Right lung (tissue), 5 donors: Measurements from ENCODE around the gene AK5. TPM values are rescaled to one million over a fixed set of nuclear protein-coding genes. Genes with fewer than 3 reads are reported as not detected.
"Not testable (repeated sequence)": the region's sequence is repeated elsewhere in the genome, so short reads cannot be mapped to it uniquely, and the experiment has no call there.

Experiments used
- DNase-seq, 2 donors: peaks; one replicate each; pipeline ENCODE4 v3.0.0-alpha.2; 2013
- polyA plus RNA-seq, 5 donors: library from polyadenylated mRNA; unstranded; fragments of 120-200 nt; gene quantifications; one replicate each; pipeline versions ENCODE4 v1.2.1 to v1.2.3, GENCODE V29; 2013; ENCODE audit warnings: inconsistent platforms in 1 of 5, low replicate concordance in 1 of 5; ENCODE audit not compliant: insufficient read length in 5 of 5, insufficient read depth in 1 of 5

The AK5 gene
- polyA plus RNA-seq, 5 donors: 0.46 to 1.2 (median 0.84) TPM

GRCh38 chr1:77287535-77287934 lies 5.7 kb downstream of the AK5 start:
- DNase-seq: no peak

- DNase-seq: no peak
Observed at GRCh38 chr1:77288275-77288674, 6.5 kb downstream of the AK5 start.

- no peak for DNase-seq
Observed at GRCh38 chr1:77290576-77290975, 8.8 kb downstream of the AK5 start.

GRCh38 chr1:77292551-77292950 lies 10.7 kb downstream of the AK5 start:
- DNase-seq: no peak

GRCh38 chr1:77300566-77300965 lies 18.7 kb downstream of the AK5 start:
- no peak for DNase-seq

- DNase-seq: no peak
Observed at GRCh38 chr1:77303387-77303786, 21.6 kb downstream of the AK5 start.

GRCh38 chr1:77308889-77309621 lies 27.2 kb downstream of the AK5 start:
- no peak for DNase-seq

GRCh38 chr1:77310924-77311323 lies 29.1 kb downstream of the AK5 start:
- no peak for DNase-seq

GRCh38 chr1:77312364-77312763 lies 30.5 kb downstream of the AK5 start:
- not testable (repeated sequence) for DNase-seq

GRCh38 chr1:77313491-77313890 lies 31.7 kb downstream of the AK5 start:
- no peak for DNase-seq

- DNase-seq: no peak
Observed at GRCh38 chr1:77316006-77316405, 34.2 kb downstream of the AK5 start.

- DNase-seq: no peak
Observed at GRCh38 chr1:77316966-77317365, 35.1 kb downstream of the AK5 start.

GRCh38 chr1:77319036-77319705 lies 37.4 kb downstream of the AK5 start:
- DNase-seq: no peak

GRCh38 chr1:77322061-77322900 lies 40.5 kb downstream of the AK5 start:
- DNase-seq: no peak

- DNase-seq: no peak
Observed at GRCh38 chr1:77333501-77333900, 51.7 kb downstream of the AK5 start.

GRCh38 chr1:77336729-77337128 lies 54.9 kb downstream of the AK5 start:
- no peak for DNase-seq

- DNase-seq: no peak
Observed at GRCh38 chr1:77339326-77339725, 57.5 kb downstream of the AK5 start.

- DNase-seq: no peak
Observed at GRCh38 chr1:77341195-77341594, 59.4 kb downstream of the AK5 start.

- DNase-seq: no peak
Observed at GRCh38 chr1:77342745-77343144, 60.9 kb downstream of the AK5 start.

GRCh38 chr1:77347646-77348045 lies 65.8 kb downstream of the AK5 start:
- DNase-seq: no peak

GRCh38 chr1:77348549-77348948 lies 66.7 kb downstream of the AK5 start:
- no peak for DNase-seq

- DNase-seq: no peak
Observed at GRCh38 chr1:77349275-77349674, 67.5 kb downstream of the AK5 start.
